ENCODE results near the gene TSC2.

GRCh38 chr16:2034696-2035430 lies 12.9 kb upstream of the TSC2 start:
- TF ChIP-seq TEAD4 (IDR thresholded peaks at IDR 0.05) (no peak), EP300 (IDR thresholded peaks at IDR 0.05; ENCODE audit: borderline replicate concordance) (no peak), TAF1 (IDR thresholded peaks at IDR 0.05; ENCODE audit: low read depth) (no peak), CEBPB (IDR thresholded peaks at IDR 0.05) (no peak), REST (IDR thresholded peaks at IDR 0.05; ENCODE audit: low read depth) (no peak), FOXM1 (IDR thresholded peaks at IDR 0.05; ENCODE audit: borderline replicate concordance, low read depth) (no peak), MAX (IDR thresholded peaks at IDR 0.05) (no peak), YY1 (IDR thresholded peaks at IDR 0.05; ENCODE audit: low read depth) (no peak), NFIC (IDR thresholded peaks at IDR 0.05) (no peak), ZBTB7A (IDR thresholded peaks at IDR 0.05; ENCODE audit: low read depth) (no peak; the same call in 1 of the 2 replicates), TCF12 (IDR thresholded peaks at IDR 0.05; ENCODE audit: low read depth) (no peak)
